HUES48 (cell line): ENCODE measurements around the gene EXPH5.

Experiments used
- H3K27ac ChIP-seq: one replicate; pipeline ENCODE4 v1.7.0; 2013; ENCODE audit warnings: low read depth, low read length, inconsistent platforms
- H3K27me3 ChIP-seq: 2 replicates; pipeline ENCODE4 v1.6.1; 2013; ENCODE audit warnings: mild to moderate bottlenecking, low read length; ENCODE audit not compliant: control insufficient read depth, insufficient read depth
- H3K36me3 ChIP-seq: 2 replicates; pipeline ENCODE4 v1.6.1; 2013; ENCODE audit warnings: low read length; ENCODE audit not compliant: control insufficient read depth, insufficient read depth
- H3K4me1 ChIP-seq: 2 replicates; pipeline ENCODE4 v1.6.1; 2013; ENCODE audit warnings: mild to moderate bottlenecking, low read length; ENCODE audit not compliant: control insufficient read depth, insufficient read depth
- H3K4me3 ChIP-seq: 2 replicates; pipeline ENCODE4 v1.5.1; 2013; ENCODE audit warnings: mild to moderate bottlenecking, low read depth, low read length
- H3K9ac ChIP-seq: 2 replicates; pipeline ENCODE4 v1.6.1; 2013; ENCODE audit warnings: mild to moderate bottlenecking, low read depth, low read length, moderate library complexity
- H3K9me3 ChIP-seq: 2 replicates; pipeline ENCODE4 v1.6.1; 2013; ENCODE audit warnings: low read length; ENCODE audit not compliant: control insufficient read depth, insufficient read depth

EXPH5 gene

DNA sequence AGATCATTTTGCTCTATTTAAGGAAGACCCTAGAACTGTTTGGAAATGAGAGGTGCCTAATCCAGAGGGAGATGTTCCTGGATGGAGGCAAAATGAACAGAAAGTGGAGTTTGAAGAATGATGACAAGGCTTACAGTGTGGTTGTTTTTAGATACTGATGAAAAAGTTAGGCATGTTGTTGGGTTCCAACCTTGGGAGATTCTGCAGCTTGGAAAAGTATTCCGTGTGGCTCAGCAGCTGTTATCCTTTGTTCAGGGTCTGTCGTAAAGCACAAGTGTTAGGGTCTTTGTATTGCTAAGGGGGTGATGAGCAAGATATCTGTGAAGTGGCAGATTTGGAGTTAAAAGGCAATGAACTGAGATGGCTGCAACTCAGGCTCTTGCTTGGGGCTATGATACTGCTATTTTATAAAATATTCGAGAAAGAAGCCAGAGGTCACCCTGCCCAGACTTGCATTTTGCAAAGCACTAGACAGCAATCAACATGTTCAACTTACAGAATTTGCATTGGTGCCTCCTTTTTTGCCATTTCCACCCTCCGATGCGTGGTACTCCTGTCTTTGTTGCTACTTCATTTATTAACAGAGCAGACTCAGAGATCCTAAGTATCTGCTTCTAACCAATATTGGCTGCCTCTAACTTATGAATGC lies 50.1 kb downstream of the EXPH5 start:
- H3K27me3 ChIP-seq: no peaks in the 10 kb centered on the region
- no peaks in the 10 kb centered on the region for H3K36me3 ChIP-seq
- peaks cover 9% of the 10 kb centered on the region; the same call in 1 of the 2 replicates for H3K4me1 ChIP-seq
- H3K27ac ChIP-seq: no peak overlapping the region
- H3K4me3 ChIP-seq: no peak overlapping the region
- H3K9me3 ChIP-seq: no peaks in the 10 kb centered on the region
- H3K9ac ChIP-seq: no peak overlapping the region

DNA sequence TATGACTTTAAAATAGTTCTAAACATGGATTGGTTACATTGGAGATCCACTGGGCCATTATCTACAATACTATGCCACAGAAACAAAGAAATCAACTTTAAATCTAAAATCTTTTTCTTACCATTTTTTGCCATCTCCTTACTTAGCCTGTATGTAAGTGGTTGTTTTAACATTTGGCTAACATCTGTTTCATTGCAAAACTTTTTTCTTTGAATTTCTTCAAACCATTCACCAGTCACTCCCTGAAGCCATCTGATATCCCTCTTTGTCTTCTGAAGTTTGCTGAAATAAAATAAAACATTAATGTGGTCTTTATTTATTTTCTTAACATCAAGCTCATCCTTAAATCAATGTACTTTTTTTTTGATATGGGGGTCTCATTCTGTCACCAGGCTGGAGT lies 52.0 kb downstream of the EXPH5 start:
- H3K9me3 ChIP-seq: no peaks in the 10 kb centered on the region
- H3K27ac ChIP-seq: no peak overlapping the region
- peaks cover 12% of the 10 kb centered on the region; the same call in 1 of the 2 replicates for H3K4me1 ChIP-seq
- H3K9ac ChIP-seq: no peak overlapping the region
- no peak overlapping the region for H3K4me3 ChIP-seq
- H3K27me3 ChIP-seq: no peaks in the 10 kb centered on the region
- H3K36me3 ChIP-seq: no peaks in the 10 kb centered on the region

DNA sequence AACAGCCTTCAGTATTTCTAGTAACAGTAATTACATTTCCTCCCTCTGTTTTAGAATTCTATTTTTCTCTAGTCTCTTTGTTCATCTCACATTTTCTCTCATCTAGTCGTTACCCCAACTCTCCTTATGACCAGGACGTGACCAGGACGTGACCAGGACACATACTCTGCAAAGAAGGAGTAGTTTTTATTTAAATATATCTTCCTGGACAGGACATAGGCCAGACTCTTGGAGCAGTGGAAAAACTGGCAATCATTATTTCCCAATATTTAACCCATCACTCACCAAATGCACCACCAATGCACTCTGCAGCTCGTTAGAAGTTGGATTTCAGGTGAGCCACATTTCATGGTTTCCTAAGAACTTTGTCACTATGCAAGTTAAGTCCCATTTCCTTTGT lies 55.1 kb downstream of the EXPH5 start:
- Histone ChIP-seq H3K4me3 (no peak overlapping the region), H3K9me3 (no peaks in the 10 kb centered on the region), H3K4me1 (peaks cover 12% of the 10 kb centered on the region; the same call in 1 of the 2 replicates), H3K36me3 (no peaks in the 10 kb centered on the region), H3K27me3 (no peaks in the 10 kb centered on the region), H3K9ac (no peak overlapping the region), H3K27ac (no peak overlapping the region)

DNA sequence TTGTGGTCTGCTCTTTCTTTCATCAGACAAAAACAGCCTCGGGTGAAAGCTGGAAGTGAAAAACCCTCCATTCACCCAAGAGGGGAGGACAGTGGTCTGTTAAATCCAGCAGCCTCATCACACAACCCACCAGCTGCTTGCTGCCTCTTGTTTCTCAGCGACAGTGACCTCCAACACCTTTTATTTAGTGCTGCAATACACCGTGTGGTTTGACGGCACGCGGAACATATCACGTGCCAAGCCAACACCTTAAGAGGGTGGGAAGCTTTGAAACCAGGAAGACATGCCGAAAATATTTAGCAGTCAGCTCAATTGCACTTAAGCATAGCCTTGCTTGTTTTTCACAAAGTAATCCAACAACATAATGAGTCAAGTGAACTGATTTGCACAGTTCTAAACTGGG lies 55.5 kb downstream of the EXPH5 start:
- Histone ChIP-seq H3K36me3 (no peaks in the 10 kb centered on the region), H3K27ac (no peak overlapping the region), H3K4me1 (peaks cover 12% of the 10 kb centered on the region; the same call in 1 of the 2 replicates), H3K9ac (no peak overlapping the region), H3K4me3 (no peak overlapping the region), H3K27me3 (no peaks in the 10 kb centered on the region), H3K9me3 (no peaks in the 10 kb centered on the region)

DNA sequence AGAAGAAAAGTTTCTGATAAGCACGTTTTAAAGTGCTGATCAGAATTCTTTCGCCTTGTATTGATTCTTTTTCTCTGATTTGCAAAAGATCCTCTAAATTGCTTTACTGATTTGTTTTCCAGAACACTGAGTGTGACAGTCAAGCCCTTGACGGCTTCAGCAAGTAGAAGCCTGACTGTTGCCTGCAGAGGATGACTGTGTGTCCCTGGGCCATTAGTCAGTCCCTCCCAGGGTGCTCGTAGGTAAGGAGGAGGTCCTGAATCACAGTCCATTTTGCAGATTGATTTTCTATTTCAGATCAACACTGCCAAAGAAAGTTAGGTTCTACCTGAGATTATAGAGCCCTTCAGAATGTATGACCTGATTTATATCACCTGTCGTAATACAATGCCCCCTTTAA lies 56.8 kb downstream of the EXPH5 start:
- no peak overlapping the region for H3K9ac ChIP-seq
- H3K4me1 ChIP-seq: peaks cover 12% of the 10 kb centered on the region; the same call in 1 of the 2 replicates
- no peaks in the 10 kb centered on the region for H3K9me3 ChIP-seq
- no peaks in the 10 kb centered on the region for H3K27me3 ChIP-seq
- no peak overlapping the region for H3K4me3 ChIP-seq
- no peaks in the 10 kb centered on the region for H3K36me3 ChIP-seq
- H3K27ac ChIP-seq: no peak overlapping the region

DNA sequence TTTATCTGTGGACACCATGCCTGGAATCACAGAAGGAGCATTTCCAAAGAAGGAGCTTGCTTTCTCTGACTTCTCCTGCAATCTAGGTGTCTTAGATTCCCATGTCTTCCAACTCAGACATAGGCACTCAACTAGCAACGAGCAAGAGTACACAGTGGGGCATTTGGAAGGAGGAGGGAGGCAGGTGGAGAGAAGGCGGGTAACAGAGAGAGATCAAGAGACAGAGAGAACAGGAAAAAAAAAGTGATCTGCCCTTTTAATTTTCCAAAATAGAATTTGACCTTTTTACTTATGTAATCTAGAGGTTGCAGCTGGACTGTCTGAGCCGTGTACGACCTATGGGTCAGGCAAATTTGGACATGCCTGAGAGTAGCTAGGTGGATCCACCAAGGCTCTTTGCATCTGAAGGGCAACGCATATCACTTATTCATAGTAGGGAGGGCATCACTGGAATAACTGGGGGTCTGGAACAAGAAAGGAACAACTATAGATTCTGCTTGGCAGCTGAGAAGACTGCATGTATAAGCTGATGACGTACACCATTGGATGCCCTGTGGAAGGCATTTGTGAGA lies 58.1 kb downstream of the EXPH5 start:
- Histone ChIP-seq H3K9me3 (no peaks in the 10 kb centered on the region), H3K27ac (no peak overlapping the region), H3K27me3 (no peaks in the 10 kb centered on the region), H3K9ac (no peak overlapping the region), H3K4me3 (no peak overlapping the region), H3K4me1 (peaks cover 12% of the 10 kb centered on the region; the same call in 1 of the 2 replicates), H3K36me3 (no peaks in the 10 kb centered on the region)

DNA sequence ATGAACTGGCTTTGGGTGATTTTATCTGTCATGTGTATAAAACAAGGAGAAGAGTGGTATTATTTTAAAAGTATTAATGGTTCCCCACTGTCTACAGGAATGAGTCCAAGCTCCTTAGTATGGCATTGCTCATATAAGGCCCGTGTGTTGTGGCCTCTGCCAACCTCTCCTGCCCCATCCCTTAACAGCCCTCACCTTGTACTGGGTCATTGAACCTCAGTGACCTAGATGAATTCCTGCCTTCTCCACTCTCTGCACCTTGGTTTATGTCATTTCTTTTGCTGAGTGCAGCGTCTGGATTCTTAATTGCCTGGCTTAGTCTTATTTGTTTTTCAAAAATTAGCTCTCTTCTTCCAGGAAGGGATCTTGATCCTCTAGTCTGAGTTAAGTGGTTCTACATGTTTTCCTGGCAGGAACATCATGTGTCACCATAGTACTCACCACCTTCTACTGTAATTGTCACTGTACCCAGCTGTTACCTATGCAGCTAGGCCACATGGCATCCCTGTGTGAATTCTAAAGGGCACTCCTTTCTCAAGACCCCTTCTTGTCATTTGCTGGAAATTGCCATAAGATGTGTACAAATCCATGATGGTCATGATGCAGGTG lies 59.2 kb downstream of the EXPH5 start:
- Histone ChIP-seq H3K9me3 (no peaks in the 10 kb centered on the region), H3K27ac (no peak overlapping the region), H3K9ac (no peak overlapping the region)

DNA sequence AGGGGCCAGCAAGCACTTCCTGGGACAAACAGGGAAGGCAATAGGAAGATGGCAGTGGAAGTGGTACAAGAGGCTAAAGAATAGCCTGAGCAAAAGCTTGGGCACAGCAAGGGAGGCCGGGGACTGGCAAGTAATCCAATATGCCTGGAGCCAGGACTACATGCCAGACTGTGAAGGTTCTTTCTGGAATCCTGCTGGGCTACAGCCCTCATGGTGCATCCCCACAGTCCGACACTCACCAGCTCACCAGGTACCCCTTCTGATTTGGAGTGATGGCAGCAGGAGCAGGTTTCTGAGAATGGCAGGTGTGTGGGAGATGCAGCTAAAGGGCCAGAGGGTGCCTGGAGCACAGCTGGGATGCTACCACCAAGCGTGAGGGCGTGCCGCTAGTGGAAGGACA lies 63.1 kb downstream of the EXPH5 start:
- H3K9me3 ChIP-seq: no peaks in the 10 kb centered on the region
- H3K4me3 ChIP-seq: no peak overlapping the region
- no peaks in the 10 kb centered on the region for H3K36me3 ChIP-seq
- H3K9ac ChIP-seq: no peak overlapping the region
- no peaks in the 10 kb centered on the region for H3K4me1 ChIP-seq
- H3K27ac ChIP-seq: no peak overlapping the region
- H3K27me3 ChIP-seq: no peaks in the 10 kb centered on the region

More for the DNA sequence above, 59.2 kb downstream of the EXPH5 start:
- Histone ChIP-seq H3K27me3 (no peaks in the 10 kb centered on the region), H3K36me3 (no peaks in the 10 kb centered on the region), H3K4me1 (peaks cover 12% of the 10 kb centered on the region; the same call in 1 of the 2 replicates), H3K4me3 (no peak overlapping the region)

DNA sequence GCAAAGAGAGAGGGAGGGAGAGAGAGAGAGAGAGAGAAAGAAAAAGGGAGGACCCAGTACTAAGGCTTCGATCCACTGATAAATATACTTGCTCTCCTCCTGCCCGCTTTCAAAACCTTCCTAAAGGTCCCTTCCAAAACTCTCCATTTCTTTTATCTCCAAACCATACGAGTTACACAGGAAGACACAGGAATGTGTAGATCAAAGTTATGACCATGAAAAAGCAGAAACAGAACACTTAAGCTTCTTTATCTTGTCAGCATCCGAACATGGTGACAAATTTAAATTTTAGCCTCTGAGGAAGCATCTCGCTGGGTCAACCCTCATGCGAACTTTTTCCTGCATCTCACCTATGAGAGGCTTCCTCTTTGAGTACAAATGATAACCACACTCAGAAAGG lies 66.2 kb downstream of the EXPH5 start:
- no peaks in the 10 kb centered on the region for H3K4me1 ChIP-seq
- no peak overlapping the region for H3K9ac ChIP-seq
- H3K27ac ChIP-seq: no peak overlapping the region
- no peaks in the 10 kb centered on the region for H3K9me3 ChIP-seq
- no peaks in the 10 kb centered on the region for H3K36me3 ChIP-seq
- no peak overlapping the region for H3K4me3 ChIP-seq
- H3K27me3 ChIP-seq: no peaks in the 10 kb centered on the region

DNA sequence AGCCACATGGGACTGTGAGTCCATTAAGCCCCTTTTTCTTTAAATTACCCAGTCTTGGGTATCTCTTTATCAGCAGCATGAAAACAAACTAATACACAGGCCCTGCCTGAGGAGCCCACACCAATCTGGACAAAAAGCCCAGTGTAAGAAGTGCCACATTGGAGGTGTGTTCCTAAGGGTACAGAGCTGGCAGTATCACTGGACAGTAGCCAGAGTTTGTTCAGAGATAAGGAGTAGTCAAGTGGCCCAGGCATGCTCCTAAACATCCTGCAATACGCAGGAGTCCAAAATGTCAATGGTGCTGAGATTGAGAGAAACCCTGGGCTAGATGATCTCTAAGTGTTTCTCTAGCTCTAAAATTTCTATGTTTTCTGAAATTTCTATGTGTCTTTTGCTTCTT lies 68.4 kb downstream of the EXPH5 start:
- Histone ChIP-seq H3K9me3 (no peaks in the 10 kb centered on the region), H3K27ac (no peak overlapping the region), H3K4me3 (no peak overlapping the region), H3K27me3 (no peaks in the 10 kb centered on the region), H3K9ac (no peak overlapping the region), H3K4me1 (no peaks in the 10 kb centered on the region), H3K36me3 (no peaks in the 10 kb centered on the region)

DNA sequence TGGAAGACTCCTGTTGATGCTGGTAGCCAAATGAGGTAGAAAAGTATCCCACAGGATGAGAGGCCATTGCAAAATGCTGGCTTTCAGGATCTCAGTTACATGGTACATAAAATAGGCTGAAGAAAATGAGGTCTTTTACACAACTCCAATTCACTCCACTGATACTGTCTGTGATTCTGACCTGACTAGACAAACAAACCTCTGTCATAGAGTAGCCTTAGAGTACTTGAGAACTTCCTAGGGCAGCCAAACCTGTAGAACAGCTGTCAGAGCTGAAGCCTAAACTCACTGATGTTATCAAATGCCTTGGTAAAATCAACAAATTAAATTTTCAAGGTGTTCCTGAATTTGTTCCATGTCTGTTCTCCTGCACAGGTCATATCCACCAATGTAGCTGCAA lies 69.1 kb downstream of the EXPH5 start:
- no peak overlapping the region for H3K4me3 ChIP-seq
- no peak overlapping the region for H3K27ac ChIP-seq
- no peaks in the 10 kb centered on the region for H3K4me1 ChIP-seq
- no peaks in the 10 kb centered on the region for H3K27me3 ChIP-seq
- no peaks in the 10 kb centered on the region for H3K9me3 ChIP-seq
- H3K36me3 ChIP-seq: no peaks in the 10 kb centered on the region
- H3K9ac ChIP-seq: no peak overlapping the region
